Sigmoid colon (tissue), 7 donors: Measurements from ENCODE around the gene SFXN5. TPM values are rescaled to one million over a fixed set of nuclear protein-coding genes. Genes with fewer than 3 reads are reported as not detected.
A peak's percentile ranks its signal among the peaks of the same experiment; 100 is the strongest.

Source experiments
- DNase-seq: peaks from one replicate; pipeline ENCODE4 v3.0.0-alpha.2; 2019
- H3K27ac ChIP-seq, 4 donors: fragments of 200-600 bp; sonication (generic); one replicate each; pipeline ENCODE4 v1.5.1; 2016 to 2019; ENCODE audit warnings: mild to moderate bottlenecking in 1 of 4
- H3K27me3 ChIP-seq, 3 donors: fragments of 200-600 bp; sonication (generic); one replicate each; pipeline ENCODE4 v1.5.1; 2019; ENCODE audit warnings: mild to moderate bottlenecking in 1 of 3
- H3K36me3 ChIP-seq, 4 donors: fragments of 200-600 bp; sonication (generic); one replicate each; pipeline ENCODE4 v1.5.1; 2016 to 2019
- H3K4me1 ChIP-seq, 4 donors: fragments of 200-600 bp; sonication (generic); one replicate each; pipeline ENCODE4 v1.5.1; 2017 to 2019
- H3K4me3 ChIP-seq, 4 donors: fragments of 200-600 bp; sonication (generic); one replicate each; pipeline ENCODE4 v1.5.1; 2017 to 2019; ENCODE audit warnings: mild to moderate bottlenecking in 2 of 4, moderate library complexity in 1 of 4
- H3K9me3 ChIP-seq, 4 donors: fragments of 200-600 bp in 3 of 4; sonication (generic) in 3 of 4; one replicate each; pipeline versions ENCODE4 v1.5.1 to v1.6.1; 2013 to 2019
- CTCF ChIP-seq, 4 experiments: fragments of 450-650 bp in 3 of 4; fragments of 200-600 bp in 1 of 4; IDR thresholded peaks; one replicate each; pipeline ENCODE4 v1.5.1; 2016 to 2019; ENCODE audit warnings: antibody characterized with exemption in 4 of 4, mild to moderate bottlenecking in 3 of 4, moderate library complexity in 2 of 4
- EP300 ChIP-seq, 4 donors: sonication (generic); formaldehyde crosslinking; IDR thresholded peaks; one replicate each; pipeline ENCODE4 v1.6.1; 2017; ENCODE audit warnings: antibody characterized with exemption in 4 of 4
- POLR2A ChIP-seq, 2 donors: fragments of 450-650 bp; IDR thresholded peaks; one replicate each; pipeline ENCODE4 v1.6.1; 2016; ENCODE audit warnings: antibody characterized with exemption in 2 of 2, mild to moderate bottlenecking in 2 of 2, moderate library complexity in 2 of 2
- POLR2AphosphoS5 ChIP-seq, 4 donors: sonication (generic); formaldehyde crosslinking; IDR thresholded peaks; one replicate each; pipeline ENCODE4 v1.6.1; 2017; ENCODE audit warnings: antibody characterized with exemption in 4 of 4
- WGBS, 2 donors: extraction: QIAGEN DNeasy Blood & Tissue Kit; methylation state at CpG; one replicate each; pipeline ENCODE4 v1.1.7; 2013; 5-methylcytosine and 5-hydroxymethylcytosine counted together
- intact Hi-C: fragments of 100-400 bp; cut with DNase I; formaldehyde crosslinking; loops from one replicate; pipeline ENCODE4 v1.15.1; 2023
- polyA plus RNA-seq, 3 donors: library from polyadenylated mRNA; stranded (reverse); fragments of 200-250 nt; gene quantifications; one replicate each; pipeline ENCODE4 v1.2.3, GENCODE V29; 2013
- total RNA-seq, 4 donors: library from RNA; depleted of rRNA; stranded (reverse); fragments of >200 nt; gene quantifications; one replicate each; pipeline ENCODE4 v1.1.0, GENCODE V29; 2016
- donor health status: healthy with polysubstance abuse.
- donor health status: Bipolar disorder and iron deficiency.
- donor health status: healthy.

SFXN5 gene
- total and polyA plus RNA-seq, 7 donors = 5.4 to 27.1 (median 11.1) TPM

GRCh38 chr2:72993933-72994280, 77.6 kb downstream of the SFXN5 start:
- Histone ChIP-seq H3K27me3 (no peaks in the 10 kb centered on the region), H3K27ac (no peak overlapping the region), H3K36me3 (peaks cover 0 to 9% (median 0%) of the 10 kb centered on the region in 4 donors), H3K9me3 (no peaks in the 10 kb centered on the region), H3K4me1 (no peaks in the 10 kb centered on the region), H3K4me3 (no peak overlapping the region)
- intact Hi-C loops = loop anchor here (5.0 to 10.0 kb wide), 3 partner anchors 91 to 183 kb away; no protein-coding TSS in a partner anchor
- TF ChIP-seq CTCF (IDR thresholded peaks at IDR 0.05) (no peak), EP300 (IDR thresholded peaks at IDR 0.05) (no peak), POLR2AphosphoS5 (IDR thresholded peaks at IDR 0.05) (no peak), POLR2A (IDR thresholded peaks at IDR 0.05) (no peak)
- peak; percentile 12 for DNase-seq
- WGBS, 2 donors = 75 to 85% methylated on average over 5 of the region's 5 CpGs

DNA sequence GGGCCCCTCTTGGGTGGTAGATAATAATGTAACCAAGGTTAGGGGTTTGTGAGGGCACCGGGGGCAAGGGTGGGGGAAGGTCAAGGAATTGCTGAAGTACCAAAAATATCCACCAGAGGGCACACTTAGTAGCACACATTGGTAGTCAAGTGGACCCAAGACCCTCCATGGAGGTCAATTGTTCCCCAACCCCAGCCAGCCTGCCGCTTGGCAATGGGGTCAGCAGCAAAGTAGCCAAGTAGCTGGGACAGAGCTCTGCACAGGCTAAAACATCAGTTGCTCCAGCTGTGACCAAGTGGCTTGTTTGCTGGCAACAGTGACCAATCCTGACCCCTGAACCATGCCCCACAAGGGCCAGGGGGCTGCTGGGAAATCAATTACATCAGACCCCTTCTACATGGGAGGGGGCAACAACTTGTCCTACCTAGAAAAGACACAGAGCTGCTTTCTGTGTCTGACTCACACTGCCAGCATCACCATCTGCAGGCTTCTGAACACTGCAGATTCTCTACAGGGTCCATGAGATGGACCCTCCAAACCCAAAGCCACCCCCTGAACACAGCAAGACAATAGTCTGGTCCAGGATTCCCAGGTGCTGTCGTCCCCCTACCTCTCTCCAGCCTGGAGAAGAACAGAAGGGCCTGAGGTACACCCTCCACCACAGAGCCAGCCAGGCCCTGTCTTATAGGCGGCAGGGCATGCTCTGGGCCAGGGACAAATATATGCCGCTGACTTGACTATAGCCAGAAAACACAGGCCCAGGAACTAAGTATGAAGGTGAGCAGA, 78.2 kb downstream of the SFXN5 start:
- Histone ChIP-seq H3K36me3 (peaks cover 0 to 12% (median 0%) of the 10 kb centered on the region in 4 donors), H3K4me1 (no peaks in the 10 kb centered on the region), H3K27ac (no peak overlapping the region), H3K27me3 (no peaks in the 10 kb centered on the region), H3K9me3 (no peaks in the 10 kb centered on the region), H3K4me3 (no peak overlapping the region)
- intact Hi-C loops = loop anchor here (5.0 to 10.0 kb wide), 3 partner anchors 91 to 184 kb away; no protein-coding TSS in a partner anchor
- WGBS, 2 donors = 33 to 50% methylated on average over 5 of the region's 5 CpGs
- TF ChIP-seq CTCF (IDR thresholded peaks at IDR 0.05) = peak; percentile 37 to 85 (median 68)
- TF ChIP-seq POLR2AphosphoS5 (IDR thresholded peaks at IDR 0.05) = no peak
- DNase-seq = peak; percentile 35

- intact Hi-C loops = loop anchor here (5.0 to 10.0 kb wide), 3 partner anchors 92 to 185 kb away; no protein-coding TSS in a partner anchor
- peak; percentile 44 for DNase-seq
- H3K4me1 ChIP-seq = no peaks in the 10 kb centered on the region
- no peaks in the 10 kb centered on the region for H3K9me3 ChIP-seq
- H3K27ac ChIP-seq = no peak overlapping the region
- 86 to 90% methylated on average over 8 of the region's 8 CpGs for WGBS, 2 donors
- peaks cover 0 to 15% (median 2%) of the 10 kb centered on the region in 4 donors for H3K36me3 ChIP-seq
- TF ChIP-seq POLR2AphosphoS5 (IDR thresholded peaks at IDR 0.05) = no peak
- no peak for TF ChIP-seq EP300 (IDR thresholded peaks at IDR 0.05)
- no peak for TF ChIP-seq POLR2A (IDR thresholded peaks at IDR 0.05)
- H3K27me3 ChIP-seq = no peaks in the 10 kb centered on the region
- H3K4me3 ChIP-seq = no peak overlapping the region
These were observed 78.8 kb downstream of the SFXN5 start for GRCh38 chr2:72992734-72993102.

- no peak overlapping the region for H3K27ac ChIP-seq
- H3K27me3 ChIP-seq = no peaks in the 10 kb centered on the region
- H3K36me3 ChIP-seq = peaks cover 0 to 16% (median 3%) of the 10 kb centered on the region in 4 donors
- intact Hi-C loops = loop anchor here (5.0 to 10.0 kb wide), 3 partner anchors 93 to 185 kb away; no protein-coding TSS in a partner anchor
- no peak for TF ChIP-seq EP300 (IDR thresholded peaks at IDR 0.05)
- no peak for TF ChIP-seq POLR2A (IDR thresholded peaks at IDR 0.05)
- TF ChIP-seq POLR2AphosphoS5 (IDR thresholded peaks at IDR 0.05) = no peak
- WGBS, 2 donors = 85 to 87% methylated on average over 11 of the region's 11 CpGs
- H3K9me3 ChIP-seq = no peaks in the 10 kb centered on the region
- H3K4me1 ChIP-seq = no peaks in the 10 kb centered on the region
- no peak overlapping the region for H3K4me3 ChIP-seq
- peak; percentile 32 for DNase-seq
These were observed 79.4 kb downstream of the SFXN5 start for GRCh38 chr2:72991980-72992733.

DNA sequence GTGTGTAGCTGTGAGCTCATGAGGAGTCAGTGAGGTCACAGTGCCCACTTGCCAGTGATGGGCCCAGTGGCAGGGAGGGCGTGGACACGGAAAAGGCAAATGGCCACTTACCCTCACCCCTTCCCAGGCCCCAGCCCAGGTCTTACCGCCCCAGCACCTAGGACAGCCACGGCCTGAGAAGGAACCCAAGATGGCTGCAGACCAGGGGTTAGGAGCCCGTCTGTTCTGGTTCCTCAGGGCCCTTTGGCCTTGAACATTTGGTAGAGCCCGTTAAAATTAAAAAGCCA, 80.1 kb downstream of the SFXN5 start:
- H3K4me1 ChIP-seq = no peaks in the 10 kb centered on the region
- no peaks in the 10 kb centered on the region for H3K27me3 ChIP-seq
- 94 to 95% methylated on average over 6 of the region's 6 CpGs for WGBS, 2 donors
- no peak overlapping the region for H3K27ac ChIP-seq
- no peak overlapping the region for H3K4me3 ChIP-seq
- DNase-seq = peak; percentile 40
- H3K9me3 ChIP-seq = no peaks in the 10 kb centered on the region
- intact Hi-C loops = loop anchor here (5.0 to 10.0 kb wide), 3 partner anchors 93 to 186 kb away; no protein-coding TSS in a partner anchor
- peaks cover 0 to 22% (median 3%) of the 10 kb centered on the region in 4 donors for H3K36me3 ChIP-seq
- no peak for TF ChIP-seq POLR2AphosphoS5 (IDR thresholded peaks at IDR 0.05)
- no peak for TF ChIP-seq POLR2A (IDR thresholded peaks at IDR 0.05)
- no peak for TF ChIP-seq EP300 (IDR thresholded peaks at IDR 0.05)
- no peak for TF ChIP-seq CTCF (IDR thresholded peaks at IDR 0.05)
